Lower leg skin (tissue), 4 donors: Measurements from ENCODE around the gene MYO3B. TPM values are rescaled to one million over a fixed set of nuclear protein-coding genes. Genes with fewer than 3 reads are reported as not detected.

ENCODE experiments used
- DNase-seq, 2 donors: peaks; one replicate each; pipeline ENCODE4 v3.0.0-alpha.2; 2019; ENCODE audit warnings: low spot score in 2 of 2
- H3K4me3 ChIP-seq: fragments of 200-600 bp; sonication (generic); 2 replicates; pipeline ENCODE4 v1.5.1; 2017; ENCODE audit warnings: mild to moderate bottlenecking, low read depth; ENCODE audit not compliant: poor library complexity, severe bottlenecking
- CTCF ChIP-seq, 3 donors: fragments of 450-650 bp; IDR thresholded peaks; one replicate each; pipeline ENCODE4 v1.5.1; 2016; ENCODE audit warnings: antibody characterized with exemption in 3 of 3, mild to moderate bottlenecking in 3 of 3, moderate library complexity in 2 of 3
- POLR2A ChIP-seq, 2 donors: fragments of 450-650 bp; IDR thresholded peaks; one replicate each; pipeline ENCODE4 v1.6.1; 2016 to 2017; ENCODE audit warnings: antibody characterized with exemption in 2 of 2, mild to moderate bottlenecking in 1 of 2, moderate library complexity in 1 of 2
- WGBS, 2 donors: methylation state at CpG; one replicate each; pipeline ENCODE4 v1.1.5; 2018; 5-methylcytosine and 5-hydroxymethylcytosine counted together
- intact Hi-C: fragments of 100-400 bp; cut with DNase I; formaldehyde crosslinking; loops from one replicate; pipeline ENCODE4 v1.15.0; 2023; ENCODE audit warnings: low total_unique reads
- total RNA-seq, 4 donors: library from RNA; depleted of rRNA; stranded (reverse); fragments of >200 nt; gene quantifications; one replicate each; pipeline ENCODE4 v1.1.0, GENCODE V29; 2016

The MYO3B gene
- total RNA-seq, 4 donors from 2014 or later, result 0.17 to 0.81 (median 0.66) TPM

GRCh38 chr2:170218931-170219330, 41.0 kb downstream of the MYO3B start:
- WGBS, 2 donors, result 55 to 85% methylated on average over 1 of the region's 1 CpG
- intact Hi-C loops, result no loop called here
- no peak for TF ChIP-seq POLR2A (IDR thresholded peaks at IDR 0.05)
- no peak for TF ChIP-seq CTCF (IDR thresholded peaks at IDR 0.05)

GRCh38 chr2:170221317-170222288, 43.7 kb downstream of the MYO3B start:
- no peak for DNase-seq
- WGBS, 2 donors, result 48 to 49% methylated on average over 6 of the region's 6 CpGs
- intact Hi-C loops, result no loop called here
- TF ChIP-seq CTCF (IDR thresholded peaks at IDR 0.05) (no peak), POLR2A (IDR thresholded peaks at IDR 0.05) (no peak)
- no peak overlapping the region for H3K4me3 ChIP-seq

More at GRCh38 chr2:170218931-170219330, 41.0 kb downstream of the MYO3B start:
- no peak overlapping the region for H3K4me3 ChIP-seq
- no peak for DNase-seq

- 72 to 78% methylated on average over 5 of the region's 5 CpGs for WGBS, 2 donors
- no peak for DNase-seq
- no peak for TF ChIP-seq CTCF (IDR thresholded peaks at IDR 0.05)
- TF ChIP-seq POLR2A (IDR thresholded peaks at IDR 0.05), result no peak
- intact Hi-C loops, result no loop called here
- no peak overlapping the region for H3K4me3 ChIP-seq
These were observed 44.4 kb downstream of the MYO3B start for GRCh38 chr2:170222298-170222697.

DNA sequence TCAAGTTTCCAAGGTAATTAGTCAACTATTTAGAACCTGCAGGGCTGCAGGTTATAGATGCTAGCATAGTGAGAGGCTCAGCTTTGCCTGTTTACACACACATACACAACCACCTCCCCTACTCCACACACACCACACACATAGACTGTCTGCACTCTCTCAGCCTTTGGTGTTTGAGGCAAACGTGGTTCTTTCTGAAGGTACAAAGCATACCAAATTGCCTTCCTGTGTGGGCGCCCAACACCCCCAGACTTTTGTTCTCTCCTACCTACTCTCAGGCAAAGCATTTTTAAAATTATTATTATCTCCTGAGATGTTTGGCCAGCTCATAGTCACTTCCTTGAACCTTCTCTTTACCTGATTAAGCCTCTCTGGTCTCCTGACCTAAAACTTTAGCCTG, 44.9 kb downstream of the MYO3B start:
- intact Hi-C loops, result no loop called here
- DNase-seq, result no peak
- TF ChIP-seq CTCF (IDR thresholded peaks at IDR 0.05), result no peak
- WGBS, 2 donors, result 79 to 80% methylated on average over 2 of the region's 2 CpGs
- no peak overlapping the region for H3K4me3 ChIP-seq

GRCh38 chr2:170224692-170225294, 46.8 kb downstream of the MYO3B start:
- intact Hi-C loops, result no loop called here
- DNase-seq, result no peak
- TF ChIP-seq POLR2A (IDR thresholded peaks at IDR 0.05) (no peak), CTCF (IDR thresholded peaks at IDR 0.05) (no peak)
- WGBS, 2 donors, result 62 to 64% methylated on average over 7 of the region's 7 CpGs
- H3K4me3 ChIP-seq, result no peak overlapping the region
